PC-9 (cell line): Measurements from ENCODE around the gene GXYLT2. TPM values are rescaled to one million over a fixed set of nuclear protein-coding genes. Genes with fewer than 3 reads are reported as not detected.

Experiments
- BruUV-seq: library from RNA; stranded (reverse); fragments of 400-500 nt; replicated peaks from 2 replicates; lab custom pipeline; 2021; lab: Mats Ljungman, UMichigan
- CTCF ChIA-PET: fragments of 300-600 bp; sonication (Branson Sonifier 250); formaldehyde crosslinking; loops from one replicate; lab custom pipeline; 2022; ENCODE audit warnings: antibody characterized with exemption; lab: Charles Lee
- POLR2A ChIA-PET: fragments of 300-600 bp; sonication (Branson Sonifier 250); formaldehyde crosslinking; loops from one replicate; lab custom pipeline; 2022; ENCODE audit warnings: antibody characterized with exemption; ENCODE audit not compliant: unreplicated experiment; lab: Charles Lee
- DNase-seq, 2 experiments: peaks; one replicate each; pipeline versions ENCODE4 v3.0.0 to v3.0.0-alpha.2; 2015 to 2022; ENCODE audit warnings: mixed read lengths in 1 of 2
- H2AFZ ChIP-seq: fragments of 200-600 bp; sonication (generic); 2 replicates; pipeline ENCODE4 v1.8.1; 2017; ENCODE audit warnings: antibody characterized with exemption
- H3F3A ChIP-seq: fragments of 200-600 bp; sonication (generic); 2 replicates; pipeline ENCODE4 v1.8.1; 2017; ENCODE audit warnings: antibody characterized with exemption, mild to moderate bottlenecking, low read depth; ENCODE audit not compliant: insufficient read depth
- H3K27ac ChIP-seq: fragments of 200-600 bp; sonication (generic); 2 replicates; pipeline ENCODE4 v1.6.1; 2016; ENCODE audit warnings: mixed run types
- H3K27me3 ChIP-seq: fragments of 200-600 bp; sonication (generic); 2 replicates; pipeline ENCODE4 v1.6.1; 2016; ENCODE audit warnings: low read depth, mixed run types; ENCODE audit not compliant: insufficient read depth
- H3K36me3 ChIP-seq: fragments of 200-600 bp; sonication (generic); 2 replicates; pipeline ENCODE4 v1.6.1; 2016; ENCODE audit warnings: low read depth, mixed run types
- H3K4me1 ChIP-seq: fragments of 200-600 bp; sonication (generic); replicated peaks from 2 replicates; pipeline ENCODE4 v1.6.1; 2016; ENCODE audit warnings: mixed run types; ENCODE audit not compliant: insufficient read depth
- H3K4me2 ChIP-seq: fragments of 200-600 bp; sonication (generic); 2 replicates; pipeline ENCODE4 v1.6.1; 2017; ENCODE audit warnings: mixed run types
- H3K4me3 ChIP-seq: fragments of 200-600 bp; sonication (generic); 2 replicates; pipeline ENCODE4 v1.6.1; 2016; ENCODE audit warnings: mixed run types
- H3K79me2 ChIP-seq: fragments of 200-600 bp; sonication (generic); 2 replicates; pipeline ENCODE4 v1.6.1; 2017; ENCODE audit warnings: low read depth, mixed run types
- H3K9me2 ChIP-seq: fragments of 200-600 bp; sonication (generic); 2 replicates; pipeline ENCODE4 v1.8.1; 2017; ENCODE audit warnings: mild to moderate bottlenecking; ENCODE audit not compliant: insufficient read depth
- H3K9me3 ChIP-seq: fragments of 200-600 bp; sonication (generic); 2 replicates; pipeline ENCODE4 v1.8.1; 2016; ENCODE audit warnings: low read depth; ENCODE audit not compliant: insufficient read depth
- H4K20me1 ChIP-seq: fragments of 200-600 bp; sonication (generic); 2 replicates; pipeline ENCODE4 v1.8.1; 2017; ENCODE audit not compliant: insufficient read depth
- EZH2 ChIP-seq: fragments of 200-600 bp; sonication (generic); IDR thresholded peaks from 2 replicates; pipeline ENCODE4 v1.8.0; 2017; ENCODE audit warnings: antibody characterized with exemption, low read depth
- intact Hi-C: fragments of 100-400 bp; cut with micrococcal nuclease; formaldehyde crosslinking; loops from one replicate; pipeline ENCODE4 v1.10.0; 2022; ENCODE audit not compliant: unreplicated experiment
- total RNA-seq: library from RNA; stranded (reverse); gene quantifications from 2 replicates; pipeline ENCODE4 v1.2.3, GENCODE V29; 2021
- TF ChIP-seq, protein P1 (sequence below): fragments of 200-600 bp; sonication (generic); conservative IDR thresholded peaks from 2 replicates; pipeline ENCODE4 v1.6.1; 2017; ENCODE audit warnings: mixed run types, antibody characterized with exemption, mild to moderate bottlenecking, moderate library complexity

The GXYLT2 gene
- total RNA-seq, 1 experiment from 2014 or later = 2.9 TPM

- Histone ChIP-seq H3K27ac (no peak overlapping the region), H3F3A (peaks cover 8% of the 10 kb centered on the region; the same call in 1 of the 2 replicates), H3K27me3 (no peaks in the 10 kb centered on the region), H3K4me1 (peaks cover 7% of the 10 kb centered on the region; the same call in 1 of the 2 replicates), H3K4me2 (no peak overlapping the region), H3K4me3 (no peak overlapping the region), H3K9me3 (no peaks in the 10 kb centered on the region), H3K9me2 (no peaks in the 10 kb centered on the region), H3K36me3 (no peaks in the 10 kb centered on the region), H2AFZ (no peak overlapping the region), H3K79me2 (no peaks in the 10 kb centered on the region), H4K20me1 (no peaks in the 10 kb centered on the region)
- intact Hi-C loops = no loop called here
- TF ChIP-seq EZH2 = no peak
- TF ChIP-seq, protein P1, sequence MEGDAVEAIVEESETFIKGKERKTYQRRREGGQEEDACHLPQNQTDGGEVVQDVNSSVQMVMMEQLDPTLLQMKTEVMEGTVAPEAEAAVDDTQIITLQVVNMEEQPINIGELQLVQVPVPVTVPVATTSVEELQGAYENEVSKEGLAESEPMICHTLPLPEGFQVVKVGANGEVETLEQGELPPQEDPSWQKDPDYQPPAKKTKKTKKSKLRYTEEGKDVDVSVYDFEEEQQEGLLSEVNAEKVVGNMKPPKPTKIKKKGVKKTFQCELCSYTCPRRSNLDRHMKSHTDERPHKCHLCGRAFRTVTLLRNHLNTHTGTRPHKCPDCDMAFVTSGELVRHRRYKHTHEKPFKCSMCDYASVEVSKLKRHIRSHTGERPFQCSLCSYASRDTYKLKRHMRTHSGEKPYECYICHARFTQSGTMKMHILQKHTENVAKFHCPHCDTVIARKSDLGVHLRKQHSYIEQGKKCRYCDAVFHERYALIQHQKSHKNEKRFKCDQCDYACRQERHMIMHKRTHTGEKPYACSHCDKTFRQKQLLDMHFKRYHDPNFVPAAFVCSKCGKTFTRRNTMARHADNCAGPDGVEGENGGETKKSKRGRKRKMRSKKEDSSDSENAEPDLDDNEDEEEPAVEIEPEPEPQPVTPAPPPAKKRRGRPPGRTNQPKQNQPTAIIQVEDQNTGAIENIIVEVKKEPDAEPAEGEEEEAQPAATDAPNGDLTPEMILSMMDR = no peak
- DNase-seq = no peak
- ChIA-PET CTCF (no interaction called here), POLR2A (no interaction called here)
- no TSS peak for BruUV-seq
Observed at GRCh38 chr3:72941245-72941644, 53.4 kb downstream of the GXYLT2 start.

GRCh38 chr3:72942427-72942826 lies 54.6 kb downstream of the GXYLT2 start:
- peaks cover 7% of the 10 kb centered on the region; the same call in 1 of the 2 replicates for H3K4me1 ChIP-seq
- intact Hi-C loops = no loop called here
- no peak overlapping the region for H2AFZ ChIP-seq
- no peaks in the 10 kb centered on the region for H3K36me3 ChIP-seq
- no peaks in the 10 kb centered on the region for H3K9me2 ChIP-seq
- H3F3A ChIP-seq = peaks cover 8% of the 10 kb centered on the region; the same call in 1 of the 2 replicates
- H3K27me3 ChIP-seq = no peaks in the 10 kb centered on the region
- H3K9me3 ChIP-seq = no peaks in the 10 kb centered on the region
- TF ChIP-seq EZH2 = no peak
- TF ChIP-seq, protein P1 = no peak
- DNase-seq = no peak
- H3K4me3 ChIP-seq = no peak overlapping the region
- no peaks in the 10 kb centered on the region for H4K20me1 ChIP-seq
- no peaks in the 10 kb centered on the region for H3K79me2 ChIP-seq
- BruUV-seq = no TSS peak
- no peak overlapping the region for H3K4me2 ChIP-seq
- H3K27ac ChIP-seq = no peak overlapping the region
- POLR2A ChIA-PET = no interaction called here
- CTCF ChIA-PET = no interaction called here

DNA sequence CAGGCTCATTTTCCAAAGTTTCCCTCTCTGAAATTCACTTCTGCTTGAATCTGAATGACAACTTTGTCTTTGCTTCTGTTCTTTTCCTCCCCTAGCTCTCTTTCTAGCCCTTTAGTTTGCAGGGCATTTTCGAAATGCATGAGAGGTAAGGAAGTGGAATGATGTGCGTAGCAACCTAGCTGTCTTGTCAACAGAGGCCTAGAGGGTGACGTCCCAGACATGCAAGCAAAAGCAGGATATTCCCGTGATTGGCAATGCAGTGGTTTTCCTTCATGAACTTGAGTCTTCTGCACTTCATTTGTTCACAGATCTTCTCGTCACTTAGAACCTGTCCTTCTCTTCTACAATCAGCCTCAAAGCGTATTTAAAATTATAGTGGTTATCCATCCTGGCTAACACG lies 56.9 kb downstream of the GXYLT2 start:
- intact Hi-C loops = no loop called here
- no peaks in the 10 kb centered on the region for H3K36me3 ChIP-seq
- POLR2A ChIA-PET = no interaction called here

More for the DNA sequence above, 56.9 kb downstream of the GXYLT2 start:
- no peak overlapping the region for H2AFZ ChIP-seq
- H3K4me1 ChIP-seq = no peaks in the 10 kb centered on the region
- no peak overlapping the region for H3K27ac ChIP-seq
- no peaks in the 10 kb centered on the region for H3F3A ChIP-seq
- no peaks in the 10 kb centered on the region for H4K20me1 ChIP-seq
- H3K9me3 ChIP-seq = no peaks in the 10 kb centered on the region
- H3K9me2 ChIP-seq = no peaks in the 10 kb centered on the region
- DNase-seq = no peak
- H3K4me3 ChIP-seq = no peak overlapping the region
- no peak overlapping the region for H3K4me2 ChIP-seq
- CTCF ChIA-PET = no interaction called here
- H3K27me3 ChIP-seq = no peaks in the 10 kb centered on the region
- no TSS peak for BruUV-seq
- no peaks in the 10 kb centered on the region for H3K79me2 ChIP-seq
- TF ChIP-seq, protein P1 = no peak
- no peak for TF ChIP-seq EZH2
